HL-60 (cell line): ENCODE results near the gene PHF3.
A peak's percentile ranks its signal among the peaks of the same experiment; 100 is the strongest.

ENCODE experiments used
- DNase-seq, 2 experiments: peaks; one replicate each; pipeline ENCODE4 v3.0.0-alpha.2; 2010 to 2020; ENCODE audit warnings: low read depth in 1 of 2, low spot score in 1 of 2
- H3K27ac ChIP-seq: fragments of 250-450 bp; sonication (Bioruptor Pico); replicated peaks from 2 replicates; pipeline ENCODE4 v1.5.1; 2020; ENCODE audit warnings: mild to moderate bottlenecking, moderate library complexity
- H3K27me3 ChIP-seq: fragments of 250-450 bp; sonication (Bioruptor Pico); 2 replicates; pipeline ENCODE4 v1.5.1; 2021; ENCODE audit warnings: mild to moderate bottlenecking, moderate library complexity; ENCODE audit not compliant: insufficient read depth, poor library complexity, severe bottlenecking
- H3K4me3 ChIP-seq: replicated peaks from 2 replicates; pipeline ENCODE4 v1.5.1; 2011; ENCODE audit warnings: mild to moderate bottlenecking, control low read depth, low read length; ENCODE audit not compliant: insufficient read depth
- CTCF ChIP-seq: IDR thresholded peaks from one replicate; pipeline ENCODE4 v1.5.1; 2011; ENCODE audit warnings: low read length, control low read depth, inconsistent platforms; ENCODE audit not compliant: insufficient read depth
- GABPA ChIP-seq: IDR thresholded peaks from 2 replicates; pipeline ENCODE4 v1.6.1; 2012; ENCODE audit warnings: low read depth
- POLR2AphosphoS5 ChIP-seq: IDR thresholded peaks from 2 replicates; pipeline ENCODE4 v1.6.1; 2012; ENCODE audit warnings: low read depth
- REST ChIP-seq: IDR thresholded peaks from 2 replicates; pipeline ENCODE4 v1.6.1; 2012; ENCODE audit warnings: low read depth; ENCODE audit not compliant: insufficient replicate concordance
- SPI1 ChIP-seq: IDR thresholded peaks from 2 replicates; pipeline ENCODE4 v1.6.1; 2012; ENCODE audit warnings: low read depth, mild to moderate bottlenecking, borderline replicate concordance

The PHF3 gene

GRCh38 chr6:63630466-63630865 is 5.1 kb upstream of the PHF3 start:
- H3K27ac ChIP-seq: no peak overlapping the region
- no peaks in the 10 kb centered on the region for H3K27me3 ChIP-seq
- no peak for DNase-seq
- no peak overlapping the region for H3K4me3 ChIP-seq
- TF ChIP-seq CTCF (no peak), POLR2AphosphoS5 (no peak), SPI1 (no peak), GABPA (no peak), REST (no peak)

GRCh38 chr6:63634630-63635029 is 972 bp upstream of the PHF3 start:
- peak in 1 of 2 experiments; percentile 2 for DNase-seq
- H3K27me3 ChIP-seq: no peaks in the 10 kb centered on the region
- H3K27ac ChIP-seq: peak overlapping the region; percentile 100
- TF ChIP-seq REST (no peak), GABPA (no peak), CTCF (no peak), POLR2AphosphoS5 (no peak), SPI1 (no peak)
- no peak overlapping the region for H3K4me3 ChIP-seq

- Histone ChIP-seq H3K27me3 (no peaks in the 10 kb centered on the region), H3K27ac (peak overlapping the region; percentile 100), H3K4me3 (peak overlapping the region; percentile 81)
- DNase-seq: no peak
- TF ChIP-seq REST (no peak), GABPA (no peak), POLR2AphosphoS5 (no peak), CTCF (no peak), SPI1 (no peak)
Observed at GRCh38 chr6:63635215-63635587, 401 bp upstream of the PHF3 start.
